Thoracic aorta (tissue), 2 donors: Measurements from ENCODE around the gene EPHA1. TPM values are rescaled to one million over a fixed set of nuclear protein-coding genes. Genes with fewer than 3 reads are reported as not detected.

Source experiments
- ATAC-seq: fragments of 150-250 bp; one replicate; pipeline ENCODE4 v1.8.0; 2017; ENCODE audit warnings: low read depth; ENCODE audit not compliant: insufficient number of reproducible peaks, low FRiP score
- DNase-seq: peaks from one replicate; pipeline ENCODE4 v3.0.0-alpha.2; 2020; ENCODE audit warnings: low spot score
- H3K27ac ChIP-seq, 2 donors: fragments of 200-600 bp; sonication (generic); 1 replicate in 1 of 2; 2 replicates in 1 of 2; pipeline ENCODE4 v1.5.1; 2016; ENCODE audit warnings: mild to moderate bottlenecking in 2 of 2, moderate library complexity in 2 of 2
- H3K27me3 ChIP-seq: fragments of 200-600 bp; sonication (generic); replicated peaks from 2 replicates; pipeline ENCODE4 v1.6.0; 2016; ENCODE audit warnings: mild to moderate bottlenecking; ENCODE audit not compliant: insufficient read depth
- H3K36me3 ChIP-seq: fragments of 200-600 bp; sonication (generic); one replicate; pipeline ENCODE4 v1.5.1; 2016
- H3K4me1 ChIP-seq, 2 donors: fragments of 200-600 bp; sonication (generic); 1 replicate in 1 of 2; 2 replicates in 1 of 2; pipeline versions ENCODE4 v1.5.1 to v1.6.0; 2016; ENCODE audit warnings: low read depth in 2 of 2, mild to moderate bottlenecking in 1 of 2; ENCODE audit not compliant: control insufficient read depth in 1 of 2
- H3K4me3 ChIP-seq: fragments of 200-600 bp; sonication (generic); 2 replicates; pipeline ENCODE4 v1.5.1; 2016; ENCODE audit warnings: mild to moderate bottlenecking
- H3K9me3 ChIP-seq: fragments of 200-600 bp; sonication (generic); 2 replicates; pipeline ENCODE4 v1.5.1; 2016
- total RNA-seq, 2 donors: library from RNA; depleted of rRNA; stranded (reverse); fragments of >200 nt; gene quantifications; one replicate each; pipeline versions ENCODE4 v1.1.0 to v1.2.3, GENCODE V29; 2016
- TF ChIP-seq, protein P1 (sequence below): fragments of 200-600 bp; sonication (generic); IDR thresholded peaks from one replicate; pipeline ENCODE4 v1.5.1; 2019; ENCODE audit warnings: antibody characterized with exemption

EPHA1 gene
- total RNA-seq, 2 donors from 2014 or later: 0.41 to 0.49 TPM

- Histone ChIP-seq H3K27me3 (no peaks in the 10 kb centered on the region), H3K36me3 (no peaks in the 10 kb centered on the region), H3K27ac (no peak overlapping the region), H3K9me3 (no peaks in the 10 kb centered on the region), H3K4me1 (no peaks in the 10 kb centered on the region), H3K4me3 (no peak overlapping the region)
- ATAC-seq (no peak), DNase-seq (no peak)
- TF ChIP-seq, protein P1, sequence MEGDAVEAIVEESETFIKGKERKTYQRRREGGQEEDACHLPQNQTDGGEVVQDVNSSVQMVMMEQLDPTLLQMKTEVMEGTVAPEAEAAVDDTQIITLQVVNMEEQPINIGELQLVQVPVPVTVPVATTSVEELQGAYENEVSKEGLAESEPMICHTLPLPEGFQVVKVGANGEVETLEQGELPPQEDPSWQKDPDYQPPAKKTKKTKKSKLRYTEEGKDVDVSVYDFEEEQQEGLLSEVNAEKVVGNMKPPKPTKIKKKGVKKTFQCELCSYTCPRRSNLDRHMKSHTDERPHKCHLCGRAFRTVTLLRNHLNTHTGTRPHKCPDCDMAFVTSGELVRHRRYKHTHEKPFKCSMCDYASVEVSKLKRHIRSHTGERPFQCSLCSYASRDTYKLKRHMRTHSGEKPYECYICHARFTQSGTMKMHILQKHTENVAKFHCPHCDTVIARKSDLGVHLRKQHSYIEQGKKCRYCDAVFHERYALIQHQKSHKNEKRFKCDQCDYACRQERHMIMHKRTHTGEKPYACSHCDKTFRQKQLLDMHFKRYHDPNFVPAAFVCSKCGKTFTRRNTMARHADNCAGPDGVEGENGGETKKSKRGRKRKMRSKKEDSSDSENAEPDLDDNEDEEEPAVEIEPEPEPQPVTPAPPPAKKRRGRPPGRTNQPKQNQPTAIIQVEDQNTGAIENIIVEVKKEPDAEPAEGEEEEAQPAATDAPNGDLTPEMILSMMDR: no peak
Measured at GRCh38 chr7:143355450-143356385, 52.9 kb downstream of the EPHA1 start.

DNA sequence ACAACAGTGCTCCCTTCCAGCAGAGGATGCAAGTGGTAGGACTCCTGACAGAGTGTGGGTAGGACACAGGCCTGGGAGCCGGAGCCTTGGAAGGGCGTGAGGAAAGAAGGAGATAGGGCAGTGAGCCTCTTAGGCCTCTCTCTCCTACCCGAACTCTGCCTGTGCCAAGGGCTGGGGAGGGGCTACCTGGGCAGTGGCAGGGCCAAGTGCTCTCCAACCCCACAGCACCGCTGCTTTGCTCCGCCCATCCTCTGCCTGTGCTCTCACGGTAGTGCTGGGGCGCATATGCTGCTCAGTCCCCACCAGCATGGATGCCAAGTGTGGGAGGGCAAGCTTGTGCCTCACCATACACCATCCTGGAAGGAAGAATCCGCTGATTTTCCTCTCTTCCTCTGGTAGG is 53.7 kb downstream of the EPHA1 start:
- Histone ChIP-seq H3K36me3 (no peaks in the 10 kb centered on the region), H3K4me1 (no peaks in the 10 kb centered on the region), H3K4me3 (no peak overlapping the region), H3K27me3 (no peaks in the 10 kb centered on the region), H3K27ac (no peak overlapping the region), H3K9me3 (no peaks in the 10 kb centered on the region)
- ATAC-seq (no peak), DNase-seq (no peak)
- TF ChIP-seq, protein P1: no peak

- H3K4me3 ChIP-seq: no peak overlapping the region
- H3K27me3 ChIP-seq: no peaks in the 10 kb centered on the region
- no peaks in the 10 kb centered on the region for H3K4me1 ChIP-seq
- H3K36me3 ChIP-seq: no peaks in the 10 kb centered on the region
- DNase-seq (no peak), ATAC-seq (no peak)
- TF ChIP-seq, protein P1: no peak
- H3K27ac ChIP-seq: no peak overlapping the region
- H3K9me3 ChIP-seq: no peaks in the 10 kb centered on the region
Measured at GRCh38 chr7:143354376-143354775, 54.3 kb downstream of the EPHA1 start.

GRCh38 chr7:143352531-143353002 is 56.1 kb downstream of the EPHA1 start:
- TF ChIP-seq, protein P1: no peak
- ATAC-seq (no peak), DNase-seq (no peak)
- no peak overlapping the region for H3K4me3 ChIP-seq
- H3K27ac ChIP-seq: no peak overlapping the region
- H3K36me3 ChIP-seq: no peaks in the 10 kb centered on the region
- H3K4me1 ChIP-seq: no peaks in the 10 kb centered on the region
- no peaks in the 10 kb centered on the region for H3K9me3 ChIP-seq
- no peaks in the 10 kb centered on the region for H3K27me3 ChIP-seq

GRCh38 chr7:143351574-143351973 is 57.1 kb downstream of the EPHA1 start:
- ATAC-seq: no peak
- H3K27ac ChIP-seq: no peak overlapping the region

More at GRCh38 chr7:143351574-143351973, 57.1 kb downstream of the EPHA1 start:
- Histone ChIP-seq H3K27me3 (no peaks in the 10 kb centered on the region), H3K4me3 (no peak overlapping the region), H3K9me3 (no peaks in the 10 kb centered on the region), H3K36me3 (no peaks in the 10 kb centered on the region), H3K4me1 (no peaks in the 10 kb centered on the region)
- TF ChIP-seq, protein P1: no peak
- DNase-seq: no peak
